Ascending aorta (tissue), 2 donors: ENCODE measurements around the gene TYMS. TPM values are rescaled to one million over a fixed set of nuclear protein-coding genes. Genes with fewer than 3 reads are reported as not detected.

ENCODE experiments used
- DNase-seq, 2 donors: peaks; one replicate each; pipeline ENCODE4 v3.0.0-alpha.2; 2019; ENCODE audit warnings: low spot score in 2 of 2
- H3K27ac ChIP-seq, 2 donors: fragments of 200-600 bp; sonication (generic); one replicate each; pipeline ENCODE4 v1.5.1; 2016 to 2017; ENCODE audit warnings: mild to moderate bottlenecking in 1 of 2
- H3K27me3 ChIP-seq: fragments of 200-600 bp; sonication (generic); one replicate; pipeline ENCODE4 v1.5.1; 2017
- H3K36me3 ChIP-seq, 2 donors: fragments of 200-600 bp; sonication (generic); one replicate each; pipeline ENCODE4 v1.5.1; 2016
- H3K4me1 ChIP-seq, 2 donors: fragments of 200-600 bp; sonication (generic); one replicate each; pipeline ENCODE4 v1.5.1; 2016 to 2017; ENCODE audit warnings: mild to moderate bottlenecking in 1 of 2
- H3K4me3 ChIP-seq, 2 donors: fragments of 200-600 bp; sonication (generic); one replicate each; pipeline ENCODE4 v1.5.1; 2016 to 2017; ENCODE audit warnings: mild to moderate bottlenecking in 1 of 2
- H3K9me3 ChIP-seq, 2 donors: fragments of 200-600 bp; sonication (generic); one replicate each; pipeline ENCODE4 v1.5.1; 2016
- CTCF ChIP-seq, 3 experiments: fragments of 200-600 bp in 2 of 3; fragments of 450-650 bp in 1 of 3; sonication (generic) in 2 of 3; IDR thresholded peaks; one replicate each; pipeline ENCODE4 v1.5.1; 2016 to 2019; ENCODE audit warnings: antibody characterized with exemption in 3 of 3, mild to moderate bottlenecking in 1 of 3, moderate library complexity in 1 of 3
- intact Hi-C: fragments of 100-400 bp; cut with DNase I; formaldehyde crosslinking; loops from one replicate; pipeline ENCODE4 v1.15.1; 2023
- total RNA-seq: library from RNA; depleted of rRNA; stranded (reverse); fragments of >200 nt; gene quantifications from one replicate; pipeline ENCODE4 v1.1.0, GENCODE V29; 2016

Gene TYMS
- total RNA-seq, 1 donor from 2014 or later: 0.53 TPM

DNA sequence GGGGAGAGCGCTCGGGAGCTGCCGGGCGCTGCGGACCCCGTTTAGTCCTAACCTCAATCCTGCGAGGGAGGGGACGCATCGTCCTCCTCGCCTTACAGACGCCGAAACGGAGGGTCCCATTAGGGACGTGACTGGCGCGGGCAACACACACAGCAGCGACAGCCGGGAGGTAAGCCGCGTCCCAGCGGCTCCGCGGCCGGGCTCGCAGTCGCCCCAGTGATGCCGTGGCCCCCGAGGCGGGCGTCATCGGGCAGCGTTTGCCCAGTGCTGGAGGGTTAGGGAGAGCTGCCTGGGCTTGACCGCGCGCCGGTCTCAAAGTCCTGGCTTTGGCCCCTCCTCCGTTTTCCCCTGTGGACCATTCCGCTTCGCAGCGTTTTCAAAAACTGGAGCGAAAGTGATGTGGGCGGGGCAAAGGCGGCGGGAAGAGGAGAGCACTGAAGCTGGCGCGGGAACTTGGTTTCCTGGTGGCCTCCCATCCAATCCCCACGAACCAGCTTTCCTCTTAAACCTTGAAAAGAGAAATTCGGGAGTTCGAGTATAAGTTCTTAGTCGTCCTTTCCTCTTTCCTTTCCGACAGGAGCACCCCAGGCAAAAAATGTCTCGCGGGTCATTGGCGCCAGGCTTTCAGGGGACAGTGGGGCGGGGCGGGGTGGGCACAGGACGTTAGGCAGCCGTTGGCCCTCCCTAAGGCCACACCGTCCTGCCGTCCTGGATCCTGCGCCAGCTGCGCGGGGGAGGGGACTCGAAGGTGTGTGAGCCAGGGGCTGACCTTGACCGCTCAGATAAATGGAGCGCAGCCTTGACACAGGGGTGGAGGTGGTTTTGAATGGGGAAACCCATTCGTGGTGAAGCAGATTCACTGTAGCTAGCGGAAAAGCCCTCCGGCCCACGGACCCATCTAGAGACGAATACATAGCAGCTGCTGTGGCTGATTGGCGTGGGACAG lies 821 bp downstream of the TYMS start:
- TF ChIP-seq CTCF (IDR thresholded peaks at IDR 0.05): no peak
- Histone ChIP-seq H3K9me3 (no peaks in the 10 kb centered on the region), H3K4me1 (peaks cover 0 to 5% of the 10 kb centered on the region in 2 donors), H3K27ac (peak overlapping the region in 1 of 2 donors; percentile 65), H3K4me3 (peak overlapping the region; percentile 74 to 89), H3K36me3 (no peaks in the 10 kb centered on the region), H3K27me3 (no peaks in the 10 kb centered on the region)
- peak in 1 of 2 donors; percentile 84 for DNase-seq
- intact Hi-C loops: no loop called here

GRCh38 chr18:658947-659533 lies 1.6 kb downstream of the TYMS start:
- Histone ChIP-seq H3K9me3 (no peaks in the 10 kb centered on the region), H3K4me3 (peak overlapping the region; percentile 74 to 89), H3K4me1 (peaks cover 0 to 5% of the 10 kb centered on the region in 2 donors), H3K27ac (no peak overlapping the region), H3K27me3 (no peaks in the 10 kb centered on the region), H3K36me3 (no peaks in the 10 kb centered on the region)
- no peak for DNase-seq
- intact Hi-C loops: no loop called here
- no peak for TF ChIP-seq CTCF (IDR thresholded peaks at IDR 0.05)

DNA sequence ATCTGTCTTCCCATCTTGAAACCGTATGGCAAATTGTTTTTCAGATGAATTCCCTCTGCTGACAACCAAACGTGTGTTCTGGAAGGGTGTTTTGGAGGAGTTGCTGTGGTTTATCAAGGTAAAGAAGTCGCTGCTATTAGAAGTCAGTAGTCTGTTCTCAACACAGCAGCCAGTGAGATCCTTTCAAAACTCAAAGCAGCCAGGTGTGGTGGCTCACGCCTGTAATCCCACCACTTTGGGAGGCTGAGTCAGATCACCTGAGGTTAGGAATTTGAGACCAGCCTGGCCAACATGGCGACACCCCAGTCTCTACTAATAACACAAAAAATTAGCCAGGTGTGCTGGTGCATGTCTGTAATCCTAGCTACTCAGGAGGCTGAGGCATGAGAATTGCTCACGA lies 2.1 kb downstream of the TYMS start:
- intact Hi-C loops: no loop called here
- Histone ChIP-seq H3K36me3 (no peaks in the 10 kb centered on the region), H3K4me3 (no peak overlapping the region), H3K27me3 (no peaks in the 10 kb centered on the region), H3K4me1 (peaks cover 0 to 5% of the 10 kb centered on the region in 2 donors), H3K9me3 (no peaks in the 10 kb centered on the region), H3K27ac (no peak overlapping the region)
- no peak for DNase-seq
- TF ChIP-seq CTCF (IDR thresholded peaks at IDR 0.05): no peak

DNA sequence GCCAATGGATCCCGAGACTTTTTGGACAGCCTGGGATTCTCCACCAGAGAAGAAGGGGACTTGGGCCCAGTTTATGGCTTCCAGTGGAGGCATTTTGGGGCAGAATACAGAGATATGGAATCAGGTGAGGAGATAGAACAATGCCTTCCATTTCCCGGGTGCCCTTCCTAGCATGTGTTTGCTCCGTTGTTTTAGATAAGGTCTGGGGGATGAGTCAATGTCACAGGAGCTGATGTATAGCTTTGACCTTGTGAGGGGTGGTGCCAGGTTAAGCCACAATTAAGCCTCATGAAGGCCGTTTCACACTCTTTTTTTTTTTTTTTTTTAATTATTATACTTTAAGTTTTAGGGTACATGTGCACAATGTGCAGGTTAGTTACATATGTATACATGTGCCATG lies 4.7 kb downstream of the TYMS start:
- no peaks in the 10 kb centered on the region for H3K9me3 ChIP-seq
- DNase-seq: no peak
- H3K4me3 ChIP-seq: no peak overlapping the region
- no peak for TF ChIP-seq CTCF (IDR thresholded peaks at IDR 0.05)
- H3K36me3 ChIP-seq: no peaks in the 10 kb centered on the region
- H3K27ac ChIP-seq: no peak overlapping the region
- no peaks in the 10 kb centered on the region for H3K27me3 ChIP-seq
- peaks cover 0 to 5% of the 10 kb centered on the region in 2 donors for H3K4me1 ChIP-seq
- intact Hi-C loops: no loop called here

- no peak for TF ChIP-seq CTCF (IDR thresholded peaks at IDR 0.05)
- Histone ChIP-seq H3K4me3 (no peak overlapping the region), H3K4me1 (no peaks in the 10 kb centered on the region), H3K27me3 (no peaks in the 10 kb centered on the region), H3K36me3 (peaks cover 0 to 13% of the 10 kb centered on the region in 2 donors), H3K9me3 (no peaks in the 10 kb centered on the region), H3K27ac (no peak overlapping the region)
- intact Hi-C loops: no loop called here
- no peak for DNase-seq
Observed at GRCh38 chr18:666177-666576, 8.7 kb downstream of the TYMS start.
